Endothelial cell of umbilical vein (primary cell): ENCODE measurements around the gene VAC14.
"Not testable (repeated sequence)": the region's sequence is repeated elsewhere in the genome, so short reads cannot be mapped to it uniquely, and the experiment has no call there.

Source experiments
- FOS ChIP-seq: IDR thresholded peaks from 2 replicates; pipeline ENCODE4 v1.6.1; 2011; ENCODE audit warnings: mild to moderate bottlenecking, low read length, moderate library complexity, borderline replicate concordance; ENCODE audit not compliant: insufficient read depth
- GATA2 ChIP-seq: IDR thresholded peaks from 2 replicates; pipeline ENCODE4 v1.7.0; 2011; ENCODE audit warnings: low read depth, mild to moderate bottlenecking, moderate library complexity, mixed read lengths, low read length; ENCODE audit not compliant: insufficient read length, insufficient read depth
- JUN ChIP-seq: IDR thresholded peaks from 2 replicates; pipeline ENCODE4 v1.6.1; 2011; ENCODE audit warnings: borderline replicate concordance, low read depth; ENCODE audit not compliant: insufficient read length, insufficient read depth
- POLR2A ChIP-seq: IDR thresholded peaks from 2 replicates; pipeline ENCODE4 v1.6.1; 2012; ENCODE audit warnings: low read depth, mild to moderate bottlenecking, control low read depth, low read length
- POLR2AphosphoS5 ChIP-seq: IDR thresholded peaks from 2 replicates; pipeline ENCODE4 v1.6.1; 2012; ENCODE audit warnings: low read depth, mild to moderate bottlenecking, control low read depth, low read length, moderate library complexity; ENCODE audit not compliant: insufficient read depth
- TF ChIP-seq, protein P1 (sequence below), 2 donors: IDR thresholded peaks; 1 replicate in 1 of 2; 2 replicates in 1 of 2; pipeline ENCODE4 v1.5.1; 2011; ENCODE audit warnings: low read length in 2 of 2, mild to moderate bottlenecking in 2 of 2, moderate library complexity in 2 of 2, control low read depth in 1 of 2, inconsistent platforms in 1 of 2, low read depth in 1 of 2; ENCODE audit not compliant: insufficient read depth in 1 of 2; ENCODE audit errors: extremely low read depth in 1 of 2
- TF ChIP-seq, protein P2 (sequence below): IDR thresholded peaks from 2 replicates; pipeline ENCODE4 v1.6.1; 2011; ENCODE audit not compliant: insufficient read depth, insufficient read length

DNA sequence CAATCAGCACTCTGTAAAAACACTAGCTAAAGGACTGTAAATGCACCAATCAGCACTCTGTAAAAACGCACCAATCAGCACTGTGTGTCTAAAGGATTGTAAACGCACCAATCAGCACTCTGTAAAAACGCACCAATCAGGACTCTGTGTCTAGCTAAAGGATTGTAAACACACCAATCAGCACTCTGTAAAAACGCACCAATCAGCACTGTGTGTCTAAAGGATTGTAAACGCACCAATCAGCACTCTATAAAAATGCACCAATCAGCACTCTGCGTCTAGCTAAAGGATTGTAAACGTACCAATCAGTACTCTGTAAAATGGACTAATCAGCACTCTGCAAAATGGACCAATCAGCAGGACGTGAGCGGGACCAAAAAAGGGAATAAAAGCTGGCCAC, 58.0 kb downstream of the VAC14 start:
- TF ChIP-seq, protein P1, sequence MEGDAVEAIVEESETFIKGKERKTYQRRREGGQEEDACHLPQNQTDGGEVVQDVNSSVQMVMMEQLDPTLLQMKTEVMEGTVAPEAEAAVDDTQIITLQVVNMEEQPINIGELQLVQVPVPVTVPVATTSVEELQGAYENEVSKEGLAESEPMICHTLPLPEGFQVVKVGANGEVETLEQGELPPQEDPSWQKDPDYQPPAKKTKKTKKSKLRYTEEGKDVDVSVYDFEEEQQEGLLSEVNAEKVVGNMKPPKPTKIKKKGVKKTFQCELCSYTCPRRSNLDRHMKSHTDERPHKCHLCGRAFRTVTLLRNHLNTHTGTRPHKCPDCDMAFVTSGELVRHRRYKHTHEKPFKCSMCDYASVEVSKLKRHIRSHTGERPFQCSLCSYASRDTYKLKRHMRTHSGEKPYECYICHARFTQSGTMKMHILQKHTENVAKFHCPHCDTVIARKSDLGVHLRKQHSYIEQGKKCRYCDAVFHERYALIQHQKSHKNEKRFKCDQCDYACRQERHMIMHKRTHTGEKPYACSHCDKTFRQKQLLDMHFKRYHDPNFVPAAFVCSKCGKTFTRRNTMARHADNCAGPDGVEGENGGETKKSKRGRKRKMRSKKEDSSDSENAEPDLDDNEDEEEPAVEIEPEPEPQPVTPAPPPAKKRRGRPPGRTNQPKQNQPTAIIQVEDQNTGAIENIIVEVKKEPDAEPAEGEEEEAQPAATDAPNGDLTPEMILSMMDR (IDR thresholded peaks at IDR 0.05; ENCODE audit: extremely low read depth in 1 of 2, insufficient read depth in 1 of 2, low read depth in 1 of 2, low read length in 2 of 2) = not testable (repeated sequence)
- TF ChIP-seq JUN, POLR2A, FOS, POLR2AphosphoS5, GATA2: not testable (repeated sequence)
- TF ChIP-seq, protein P2, sequence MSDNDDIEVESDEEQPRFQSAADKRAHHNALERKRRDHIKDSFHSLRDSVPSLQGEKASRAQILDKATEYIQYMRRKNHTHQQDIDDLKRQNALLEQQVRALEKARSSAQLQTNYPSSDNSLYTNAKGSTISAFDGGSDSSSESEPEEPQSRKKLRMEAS = not testable (repeated sequence)
